Mesothelial cell of epicardium (in vitro differentiated cells): Measurements from ENCODE around the gene CEP63. TPM values are rescaled to one million over a fixed set of nuclear protein-coding genes. Genes with fewer than 3 reads are reported as not detected.
"Not testable (repeated sequence)": the region's sequence is repeated elsewhere in the genome, so short reads cannot be mapped to it uniquely, and the experiment has no call there.

Experiments
- DNase-seq, 2 experiments: peaks; one replicate each; pipeline ENCODE4 v3.0.0; 2021; ENCODE audit warnings: low spot score in 2 of 2; ENCODE audit not compliant: unreplicated experiment in 2 of 2
- H3K27ac Mint-ChIP-seq: 2 replicates; pipeline ENCODE4 v1.8.0; 2021; ENCODE audit warnings: mixed read lengths
- H3K27me3 Mint-ChIP-seq: 2 replicates; pipeline ENCODE4 v1.8.0; 2021; ENCODE audit warnings: low read depth, mixed read lengths
- H3K36me3 Mint-ChIP-seq: 2 replicates; pipeline ENCODE4 v1.8.0; 2021; ENCODE audit warnings: mixed read lengths
- H3K4me1 Mint-ChIP-seq: 2 replicates; pipeline ENCODE4 v1.8.0; 2021; ENCODE audit warnings: mixed read lengths
- H3K4me3 Mint-ChIP-seq: 2 replicates; pipeline ENCODE4 v1.8.0; 2021; ENCODE audit warnings: mild to moderate bottlenecking, moderate library complexity, mixed read lengths
- H3K9me3 Mint-ChIP-seq: 2 replicates; pipeline ENCODE4 v1.8.0; 2021; ENCODE audit warnings: mixed read lengths
- CTCF ChIP-seq: fragments of 200-600 bp; sonication (generic); IDR thresholded peaks from one replicate; pipeline ENCODE4 v1.5.0; 2021; ENCODE audit warnings: antibody characterized with exemption; ENCODE audit not compliant: unreplicated experiment
- total RNA-seq: library from RNA; stranded (reverse); gene quantifications from 3 replicates; pipeline ENCODE4 v1.2.1, GENCODE V29; 2021

Gene CEP63
- total RNA-seq, 1 donor from 2014 or later, result 22.5 TPM

- DNase-seq, result no peak
- peaks cover 27% of the 10 kb centered on the region for H3K36me3 Mint-ChIP-seq
- no peak overlapping the region for H3K4me3 Mint-ChIP-seq
- no peaks in the 10 kb centered on the region for H3K9me3 Mint-ChIP-seq
- H3K27ac Mint-ChIP-seq, result no peak overlapping the region
- H3K4me1 Mint-ChIP-seq, result no peaks in the 10 kb centered on the region
- no peak for TF ChIP-seq CTCF
- no peaks in the 10 kb centered on the region for H3K27me3 Mint-ChIP-seq
Measured at GRCh38 chr3:134562055-134562454, 76.2 kb downstream of the CEP63 start.

- no peak overlapping the region for H3K4me3 Mint-ChIP-seq
- DNase-seq, result no peak
- TF ChIP-seq CTCF, result no peak
- H3K36me3 Mint-ChIP-seq, result peaks cover 29% of the 10 kb centered on the region
- H3K27ac Mint-ChIP-seq, result no peak overlapping the region
- H3K4me1 Mint-ChIP-seq, result no peaks in the 10 kb centered on the region
- peaks cover 7% of the 10 kb centered on the region for H3K9me3 Mint-ChIP-seq
- no peaks in the 10 kb centered on the region for H3K27me3 Mint-ChIP-seq
Measured at GRCh38 chr3:134563601-134564000, 77.7 kb downstream of the CEP63 start.

GRCh38 chr3:134564991-134565390 is 79.1 kb downstream of the CEP63 start:
- no peak for DNase-seq
- TF ChIP-seq CTCF, result no peak
- peaks cover 13% of the 10 kb centered on the region for H3K9me3 Mint-ChIP-seq
- H3K4me1 Mint-ChIP-seq, result no peaks in the 10 kb centered on the region
- peaks cover 27% of the 10 kb centered on the region for H3K36me3 Mint-ChIP-seq
- H3K4me3 Mint-ChIP-seq, result no peak overlapping the region
- H3K27me3 Mint-ChIP-seq, result no peaks in the 10 kb centered on the region
- no peak overlapping the region for H3K27ac Mint-ChIP-seq

- Mint-ChIP-seq H3K27me3 (no peaks in the 10 kb centered on the region), H3K4me3 (no peak overlapping the region), H3K9me3 (peaks cover 34% of the 10 kb centered on the region), H3K27ac (no peak overlapping the region), H3K4me1 (no peaks in the 10 kb centered on the region), H3K36me3 (peaks cover 26% of the 10 kb centered on the region)
- no peak for DNase-seq
- no peak for TF ChIP-seq CTCF
Measured at GRCh38 chr3:134567605-134568004, 81.7 kb downstream of the CEP63 start.

GRCh38 chr3:134568790-134569189 is 82.9 kb downstream of the CEP63 start:
- Mint-ChIP-seq H3K4me1 (no peaks in the 10 kb centered on the region), H3K27me3 (no peaks in the 10 kb centered on the region), H3K4me3 (no peak overlapping the region), H3K9me3 (peaks cover 45% of the 10 kb centered on the region), H3K27ac (no peak overlapping the region), H3K36me3 (peaks cover 19% of the 10 kb centered on the region)
- no peak for DNase-seq
- no peak for TF ChIP-seq CTCF

- Mint-ChIP-seq H3K9me3 (peaks cover 46% of the 10 kb centered on the region), H3K36me3 (peaks cover 13% of the 10 kb centered on the region)
- H3K4me3 Mint-ChIP-seq, H3K4me1 Mint-ChIP-seq, H3K27ac Mint-ChIP-seq, DNase-seq, H3K27me3 Mint-ChIP-seq: not testable (repeated sequence)
Measured at GRCh38 chr3:134569899-134570298, 84.0 kb downstream of the CEP63 start.
